ENCODE measurements around the gene TOR1A. TPM values are rescaled to one million over a fixed set of nuclear protein-coding genes. Genes with fewer than 3 reads are reported as not detected.

TOR1A gene
- total RNA-seq, 1 experiment from 2014 or later = 29.8 TPM

GRCh38 chr9:129822898-129823541, 916 bp downstream of the TOR1A start:
- DNase-seq (peak; percentile 22), ATAC-seq (peak; percentile 57)
- POLR2A ChIA-PET (ENCODE audit: unreplicated experiment) = interaction anchor here (0.5 kb wide), 1 partner anchor 221 kb away, joined by 3 read pairs; no protein-coding TSS in a partner anchor
- H3K4me1 ChIP-seq (ENCODE audit: insufficient read depth, low read length) = peaks cover 5% of the 10 kb centered on the region; the same call in 1 of the 2 replicates
- peak overlapping the region; percentile 78 for H3K4me3 ChIP-seq (ENCODE audit: low read length)
- H3K4me2 ChIP-seq (ENCODE audit: low read length) = peak overlapping the region; percentile 89
- TF ChIP-seq EZH2phosphoT487 (IDR thresholded peaks at IDR 0.05; ENCODE audit: borderline replicate concordance, low read length) = no peak
- TF ChIP-seq CTCF (conservative IDR thresholded peaks at IDR 0.05; ENCODE audit: low read depth, low read length) = no peak
- no peak for TF ChIP-seq EZH2 (IDR thresholded peaks at IDR 0.05; ENCODE audit: low read length, unreplicated experiment)
- H3K9me2 ChIP-seq (replicated peaks; ENCODE audit: low read length) = no peaks in the 10 kb centered on the region
- CTCF ChIA-PET = no interaction called here
- H3K9ac ChIP-seq (ENCODE audit: low read length) = peak overlapping the region; percentile 58
- H3K27me3 ChIP-seq (ENCODE audit: low read length) = no peaks in the 10 kb centered on the region
- H3F3A ChIP-seq (ENCODE audit: low read length, unreplicated experiment) = no peaks in the 10 kb centered on the region
- no peaks in the 10 kb centered on the region for H4K20me1 ChIP-seq (ENCODE audit: low read length)
- no peak overlapping the region for H3K27ac ChIP-seq (ENCODE audit: low read length)
- intact Hi-C loops (cut with micrococcal nuclease) = no loop called here
- peaks cover 14% of the 10 kb centered on the region for H3K79me2 ChIP-seq (ENCODE audit: low read length)
- H2AFZ ChIP-seq (ENCODE audit: low read length) = no peak overlapping the region; the same call in 1 of the 2 replicates
- H3K9me3 ChIP-seq (ENCODE audit: low read length) = no peaks in the 10 kb centered on the region
- H3K36me3 ChIP-seq (ENCODE audit: low read depth, low read length) = peaks cover 8% of the 10 kb centered on the region
- BruUV-seq (replicated peaks) = no TSS peak

GRCh38 chr9:129816501-129817435, 7.2 kb downstream of the TOR1A start:
- Histone ChIP-seq H3K9me3 (ENCODE audit: low read length) (no peaks in the 10 kb centered on the region), H3K9ac (ENCODE audit: low read length) (no peak overlapping the region), H2AFZ (ENCODE audit: low read length) (no peak overlapping the region), H3K4me1 (ENCODE audit: insufficient read depth, low read length) (no peaks in the 10 kb centered on the region), H3K9me2 (replicated peaks; ENCODE audit: low read length) (no peaks in the 10 kb centered on the region), H3K36me3 (ENCODE audit: low read depth, low read length) (peaks cover 5% of the 10 kb centered on the region), H3K27ac (ENCODE audit: low read length) (no peak overlapping the region), H3F3A (ENCODE audit: low read length, unreplicated experiment) (no peaks in the 10 kb centered on the region), H3K4me3 (ENCODE audit: low read length) (no peak overlapping the region), H3K4me2 (ENCODE audit: low read length) (no peak overlapping the region), H3K79me2 (ENCODE audit: low read length) (no peaks in the 10 kb centered on the region), H3K27me3 (ENCODE audit: low read length) (no peaks in the 10 kb centered on the region), H4K20me1 (ENCODE audit: low read length) (no peaks in the 10 kb centered on the region)
- intact Hi-C loops (cut with micrococcal nuclease) = no loop called here
- BruUV-seq (replicated peaks) = no TSS peak
- TF ChIP-seq EZH2 (IDR thresholded peaks at IDR 0.05; ENCODE audit: low read length, unreplicated experiment) = no peak
- no peak for TF ChIP-seq CTCF (conservative IDR thresholded peaks at IDR 0.05; ENCODE audit: low read depth, low read length)
- TF ChIP-seq EZH2phosphoT487 (IDR thresholded peaks at IDR 0.05; ENCODE audit: borderline replicate concordance, low read length) = no peak
- POLR2A ChIA-PET (ENCODE audit: unreplicated experiment) = no interaction called here
- no peak for ATAC-seq
- CTCF ChIA-PET = no interaction called here
- DNase-seq = no peak

All from PC-3 (cell line).